GM21619 (cell line): Measurements from ENCODE around the gene BORCS8.
A peak's percentile ranks its signal among the peaks of the same experiment; 100 is the strongest.
"Not testable (repeated sequence)": the region's sequence is repeated elsewhere in the genome, so short reads cannot be mapped to it uniquely, and the experiment has no call there.

Experiments used
- ATAC-seq: cut with Tn5 transposase; IDR thresholded peaks from one replicate; pipeline ENCODE4 v1.9.1; 2021; ENCODE audit not compliant: unreplicated experiment

The BORCS8 gene

DNA sequence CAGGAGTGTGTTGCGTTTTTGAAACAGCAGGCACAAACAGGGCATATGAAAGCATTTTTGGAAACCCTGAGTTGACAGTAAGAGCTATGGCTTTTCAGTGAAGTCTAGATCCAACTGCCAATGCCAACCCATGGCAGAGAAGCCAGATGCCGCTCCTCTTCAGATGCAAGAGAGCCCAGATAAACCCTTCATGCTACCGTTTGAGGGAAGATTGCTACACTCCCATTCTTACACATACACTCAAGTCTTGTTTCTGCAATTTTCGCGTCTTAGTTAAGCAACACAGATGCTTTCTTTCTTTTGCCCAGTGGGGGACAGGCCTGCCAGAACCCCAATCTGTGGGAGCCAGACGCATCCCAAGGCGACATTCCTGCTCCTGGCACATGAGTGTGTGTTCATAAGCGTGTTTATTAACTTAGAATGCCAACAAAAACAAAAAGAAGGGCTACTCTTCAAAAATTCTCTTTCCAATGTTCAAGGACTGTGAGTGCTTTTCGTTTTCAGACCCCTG, 10.4 kb downstream of the BORCS8 start:
- no peak for ATAC-seq

- no peak for ATAC-seq
Measured at GRCh38 chr19:19179548-19180441, 12.2 kb downstream of the BORCS8 start.

DNA sequence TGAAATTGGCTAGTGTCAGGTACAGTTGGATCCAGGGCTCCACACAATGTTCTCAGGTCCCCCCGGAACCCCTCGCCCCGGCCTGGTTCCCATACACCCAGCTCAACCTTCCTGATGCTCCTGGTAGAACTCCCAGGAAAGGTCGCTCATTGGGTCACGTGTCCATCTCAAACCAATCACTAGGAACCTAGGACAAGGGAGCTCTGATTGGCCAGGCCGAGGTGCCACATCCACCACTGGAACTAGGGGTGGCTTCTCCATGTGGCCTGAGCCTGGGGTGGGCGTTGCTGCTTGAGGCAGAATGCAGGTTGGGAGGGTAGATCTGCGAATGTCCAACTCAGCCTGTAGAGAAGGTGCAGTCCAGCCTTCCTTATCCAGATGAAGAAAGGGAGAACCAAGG, 15.0 kb downstream of the BORCS8 start:
- ATAC-seq, result no peak

DNA sequence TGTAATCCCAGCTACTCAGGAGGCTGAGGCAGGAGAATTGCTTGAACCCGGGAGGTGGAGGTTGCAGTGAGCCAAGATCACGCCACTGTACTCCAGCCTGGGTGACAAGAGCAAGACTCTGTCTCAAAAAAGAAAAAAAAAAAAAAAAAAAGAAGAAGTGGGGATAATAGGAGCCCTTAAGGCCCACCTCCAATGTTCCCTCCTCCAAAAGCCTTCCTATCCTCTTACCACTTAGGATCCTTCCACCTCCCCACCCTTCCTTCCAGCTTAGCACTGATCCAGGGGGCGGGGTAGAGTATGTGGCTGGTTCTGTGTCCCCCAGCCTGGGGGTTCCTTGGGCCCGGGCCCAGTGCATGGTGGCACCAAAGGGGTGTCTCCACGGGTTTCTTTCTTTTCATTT, 18.7 kb downstream of the BORCS8 start:
- ATAC-seq, result not testable (repeated sequence)

DNA sequence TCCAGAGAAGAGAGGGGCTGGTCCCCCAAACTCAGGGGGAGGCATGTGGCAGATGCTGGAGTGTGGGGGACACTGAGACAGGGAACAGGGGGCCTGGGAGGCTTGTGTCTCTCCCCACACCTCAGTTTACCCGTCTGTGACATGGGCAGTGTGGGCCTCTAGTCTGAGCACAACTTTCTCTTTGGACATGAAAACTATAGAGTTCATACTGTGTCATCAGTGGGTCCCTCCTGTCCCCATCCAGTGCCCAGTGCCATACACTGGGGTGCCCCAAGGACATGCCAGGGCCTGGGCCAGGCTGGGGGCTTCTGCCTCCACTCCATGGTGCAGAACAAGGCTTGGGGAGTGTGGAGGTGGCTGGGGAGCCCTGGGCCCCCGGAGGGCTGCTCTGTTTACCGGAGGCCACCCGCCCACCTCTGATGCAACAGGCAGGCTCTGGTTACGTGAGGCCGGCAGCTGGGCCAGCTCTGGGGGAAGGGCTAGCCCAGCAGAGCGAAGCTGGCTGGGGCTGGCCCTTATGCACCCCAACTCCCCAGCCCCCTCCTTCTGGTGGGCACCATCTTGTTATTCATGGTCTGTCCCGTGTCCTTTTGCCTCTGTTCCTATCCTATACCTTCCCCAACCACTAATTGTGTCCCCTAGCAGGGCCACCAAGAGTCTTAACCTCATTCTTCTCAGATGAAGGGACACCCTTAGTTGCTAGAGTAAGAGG, 20.0 kb downstream of the BORCS8 start:
- ATAC-seq, result no peak

DNA sequence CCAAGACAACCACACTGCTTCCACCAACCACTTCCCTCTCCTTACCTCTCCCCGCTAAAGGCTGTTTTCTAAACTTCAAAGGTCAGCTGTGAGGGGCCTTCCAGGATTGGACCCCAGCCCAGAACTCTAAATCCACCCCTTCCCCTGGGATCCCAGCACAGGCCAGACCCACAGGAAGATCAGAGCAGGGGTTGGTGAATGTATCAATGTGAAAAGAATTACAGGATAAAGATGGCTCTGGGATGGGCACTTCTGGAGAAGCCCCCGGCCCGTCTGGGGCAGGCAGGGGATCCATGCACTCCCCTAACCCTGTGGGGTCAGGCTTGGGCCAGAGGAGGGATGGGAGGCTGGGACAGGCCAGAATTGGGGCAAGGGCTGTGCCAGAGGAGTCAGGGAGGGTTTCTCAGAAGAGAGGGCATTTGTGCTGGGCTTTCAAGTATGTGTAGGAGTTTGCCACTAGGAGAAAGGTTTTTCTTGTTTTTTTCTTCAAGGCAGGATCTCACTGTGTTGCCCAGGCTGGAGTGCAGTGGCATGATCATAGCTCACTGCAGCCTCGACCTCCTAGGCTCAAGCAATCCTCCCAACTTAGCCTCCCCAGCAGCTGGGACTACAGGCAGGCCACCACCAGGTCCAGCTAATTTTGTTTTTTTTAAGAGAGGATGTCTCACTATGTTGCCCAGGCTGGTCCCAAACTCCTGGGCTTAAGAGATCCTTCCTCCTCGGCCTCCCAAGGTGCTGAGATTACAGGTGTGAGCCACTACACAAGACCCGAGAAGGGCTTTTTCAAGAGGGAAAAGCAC, 20.9 kb downstream of the BORCS8 start:
- no peak for ATAC-seq

DNA sequence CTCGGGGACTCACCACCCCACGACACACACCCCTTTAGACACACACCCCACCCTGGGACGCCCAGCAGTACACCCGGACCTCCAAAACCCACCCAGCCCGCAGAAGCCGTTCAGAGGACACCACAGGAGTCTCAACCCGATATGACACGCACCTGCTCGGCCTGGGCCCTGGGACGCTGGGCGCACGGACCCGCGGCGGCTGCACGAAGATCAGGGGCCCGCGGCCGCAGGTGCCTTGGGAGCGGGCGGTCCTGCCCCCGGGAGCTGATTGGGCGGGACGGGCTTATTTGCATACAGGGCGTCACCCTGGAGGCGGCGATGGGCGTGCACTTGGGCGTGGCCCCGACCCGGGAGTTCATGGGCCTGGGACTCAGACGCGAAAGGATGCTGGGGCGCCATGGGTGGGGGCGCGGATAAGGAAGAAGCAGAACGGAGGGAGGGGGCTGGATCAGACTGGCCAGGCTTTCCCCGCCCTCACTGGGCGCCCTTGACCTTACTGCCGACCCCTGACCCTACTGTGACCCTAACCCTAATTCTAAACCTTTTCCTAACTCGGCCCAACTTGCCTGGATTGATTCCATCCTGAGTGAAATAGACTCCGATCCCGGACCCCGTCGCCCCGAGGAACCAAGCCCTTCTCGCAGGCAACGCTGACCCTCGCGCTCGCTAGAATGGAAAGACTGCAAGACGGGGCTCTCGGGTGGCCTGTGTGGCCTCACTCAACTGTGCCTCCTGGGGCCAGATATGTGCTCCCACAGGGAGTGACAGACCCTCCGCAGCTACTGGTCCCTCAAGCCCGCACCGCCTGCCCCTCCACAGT, 21.7 kb downstream of the BORCS8 start, which contains the start of gene MEF2B:
Gene MEF2B (minus strand): TSS at position 211 of the 820 bp plus-strand sequence. CDS start 19,528 bp downstream, outside the sequence.
- ATAC-seq, result peak; percentile 78

GRCh38 chr19:19169236-19170052, 22.5 kb downstream of the BORCS8 start:
- ATAC-seq, result no peak

GRCh38 chr19:19167612-19168011, 24.3 kb downstream of the BORCS8 start:
- no peak for ATAC-seq

DNA sequence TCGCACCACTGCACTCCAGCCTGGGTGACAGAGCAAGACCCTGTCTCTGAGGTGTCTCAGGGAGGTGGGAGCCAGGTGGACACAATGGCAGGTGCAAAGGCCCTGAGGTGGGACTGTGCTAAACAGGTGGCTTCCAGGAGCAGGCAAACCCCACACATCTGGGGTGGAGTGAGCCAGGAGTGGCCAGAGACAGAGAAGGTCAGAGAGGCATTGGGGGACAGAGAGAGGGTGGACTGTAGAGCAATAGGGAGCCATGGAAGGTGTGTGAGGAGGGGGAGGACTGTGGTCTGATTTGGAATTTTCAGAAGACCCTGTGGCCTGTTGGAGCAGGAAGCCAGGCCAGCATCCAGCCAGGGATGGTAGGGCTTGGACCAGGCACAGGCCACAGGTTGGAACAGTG, 26.6 kb downstream of the BORCS8 start:
- no peak for ATAC-seq

DNA sequence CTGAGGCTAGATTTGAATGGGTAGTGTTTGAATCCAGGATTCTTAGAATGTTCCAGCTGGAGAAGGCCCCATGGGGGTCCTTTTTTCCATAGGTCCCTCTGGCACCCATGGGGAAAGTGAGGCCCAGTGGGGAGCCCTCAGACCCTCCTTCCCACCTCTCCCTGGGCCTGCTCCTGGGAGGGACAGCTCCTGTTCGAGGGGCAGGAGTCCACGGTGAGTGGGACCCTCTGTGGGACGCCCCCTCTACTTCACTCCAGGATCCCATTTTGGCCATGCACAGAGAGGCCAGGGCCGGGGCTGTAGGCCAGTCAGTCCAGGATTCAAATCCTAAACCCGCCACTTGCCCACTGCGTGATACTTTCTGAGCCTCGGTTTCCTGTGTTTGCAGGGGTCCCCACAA, 29.5 kb downstream of the BORCS8 start:
- ATAC-seq, result no peak

DNA sequence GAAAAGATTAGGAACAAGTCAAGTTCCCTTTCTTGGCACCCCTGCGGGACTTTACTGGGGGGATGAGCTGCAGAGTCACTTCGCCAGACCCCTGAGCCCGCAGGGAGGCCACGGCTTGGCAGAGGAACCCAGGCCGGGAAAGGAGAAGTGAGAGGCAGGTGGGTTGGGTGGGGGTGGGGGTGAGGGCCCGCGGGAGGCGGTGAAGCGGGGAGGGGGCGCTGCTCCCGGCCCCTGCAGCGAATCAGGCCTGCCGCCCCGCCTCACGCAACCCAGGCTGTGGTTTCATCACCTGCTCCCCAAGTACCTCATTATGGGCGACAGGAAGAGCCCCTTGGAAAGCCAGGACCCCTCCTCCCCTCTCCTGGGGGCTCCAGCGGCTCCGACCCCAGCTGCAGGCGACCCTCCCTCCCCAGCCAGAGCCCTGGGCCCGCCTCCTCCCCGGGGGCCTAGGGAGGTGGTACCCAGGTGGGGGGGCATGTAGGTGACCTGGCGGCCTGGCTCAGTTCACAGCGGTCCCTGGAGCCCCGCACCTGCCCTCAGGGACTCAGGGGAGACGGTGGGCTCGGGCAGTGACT, 31.4 kb downstream of the BORCS8 start:
- ATAC-seq, result no peak

DNA sequence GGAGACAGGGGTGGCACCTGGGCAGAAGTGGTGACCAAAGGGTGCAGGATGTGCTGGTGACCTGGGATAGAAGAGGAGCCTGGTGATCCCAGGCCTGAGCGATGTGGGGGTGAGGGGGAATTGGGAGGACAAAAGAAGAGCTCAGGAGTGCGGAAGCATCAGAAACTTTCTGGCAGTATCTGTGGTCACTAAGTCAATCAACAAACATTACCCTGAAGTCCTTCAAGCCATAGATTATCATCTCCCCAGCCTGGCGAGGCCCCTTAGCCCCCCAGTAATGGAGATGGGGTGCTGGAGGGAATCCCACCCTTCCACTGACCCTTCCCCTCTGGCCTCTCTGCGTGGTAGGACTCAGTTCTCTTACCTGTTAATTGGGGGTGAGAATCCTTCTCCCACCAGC, 32.4 kb downstream of the BORCS8 start:
- ATAC-seq, result no peak

- no peak for ATAC-seq
Measured at GRCh38 chr19:19157808-19158207, 34.1 kb downstream of the BORCS8 start.

- peak; percentile 58 for ATAC-seq
Measured at GRCh38 chr19:19155495-19156219, 36.3 kb downstream of the BORCS8 start.

- ATAC-seq, result no peak
Measured at GRCh38 chr19:19154768-19155494, 37.0 kb downstream of the BORCS8 start.

DNA sequence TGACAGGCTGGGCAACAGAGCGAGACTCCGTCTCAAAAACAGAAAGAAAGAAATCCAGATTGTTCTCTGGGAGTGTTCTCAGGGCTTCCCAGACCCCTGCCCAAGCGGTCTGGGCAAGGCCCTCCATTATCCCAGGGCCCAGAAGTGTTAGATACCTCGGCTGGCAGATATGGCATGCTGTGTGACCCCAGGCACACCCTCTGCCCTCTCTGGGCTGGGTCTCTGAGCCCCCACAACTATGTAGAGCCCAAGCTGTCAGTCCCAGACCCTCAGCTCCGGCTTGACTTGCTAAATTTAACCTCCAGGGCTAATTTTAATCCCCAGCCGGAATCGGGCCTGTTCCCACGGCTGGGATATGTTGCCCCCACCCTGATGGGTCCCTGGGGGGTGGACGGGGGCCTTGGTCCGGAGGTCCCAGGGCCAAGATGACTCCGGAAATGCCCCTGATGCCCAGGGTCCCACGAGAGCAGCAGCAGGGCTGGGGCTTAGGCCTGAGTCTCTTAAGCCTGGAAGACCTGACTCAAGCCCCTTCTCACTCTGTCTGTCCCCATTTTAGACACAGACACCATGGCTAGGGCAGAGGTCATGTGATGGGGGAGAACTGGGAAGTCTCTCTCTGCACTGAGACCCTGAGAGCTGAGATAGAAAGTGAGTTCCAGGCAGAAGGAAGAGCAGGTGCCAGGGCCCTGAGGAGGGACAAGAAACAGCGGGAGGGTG, 39.1 kb downstream of the BORCS8 start:
- no peak for ATAC-seq
